Tibial nerve (tissue), 4 donors: ENCODE results near the gene FTCD. TPM values are rescaled to one million over a fixed set of nuclear protein-coding genes. Genes with fewer than 3 reads are reported as not detected.
"Not testable (repeated sequence)": the region's sequence is repeated elsewhere in the genome, so short reads cannot be mapped to it uniquely, and the experiment has no call there.

ENCODE experiments used
- DNase-seq, 2 donors: peaks; one replicate each; pipeline ENCODE4 v3.0.0-alpha.2; 2019; ENCODE audit warnings: low spot score in 2 of 2
- H3K27ac ChIP-seq, 4 donors: fragments of 200-600 bp; sonication (generic) in 3 of 4; one replicate each; pipeline ENCODE4 v1.5.1; 2017 to 2019; ENCODE audit warnings: mild to moderate bottlenecking in 1 of 4
- H3K27me3 ChIP-seq, 2 donors: fragments of 200-600 bp; sonication (generic) in 1 of 2; one replicate each; pipeline versions ENCODE4 v1.5.1 to v1.6.0; 2017 to 2019
- H3K36me3 ChIP-seq, 3 donors: fragments of 200-600 bp; sonication (generic); one replicate each; pipeline ENCODE4 v1.5.1; 2018 to 2019
- H3K4me1 ChIP-seq, 4 donors: fragments of 200-600 bp; sonication (generic) in 3 of 4; one replicate each; pipeline ENCODE4 v1.5.1; 2017 to 2019
- H3K4me3 ChIP-seq, 4 donors: fragments of 200-600 bp; sonication (generic) in 3 of 4; one replicate each; pipeline ENCODE4 v1.5.1; 2017 to 2019; ENCODE audit warnings: mild to moderate bottlenecking in 1 of 4, moderate library complexity in 1 of 4
- H3K9me3 ChIP-seq, 4 donors: fragments of 200-600 bp; sonication (generic) in 3 of 4; one replicate each; pipeline ENCODE4 v1.5.1; 2017 to 2019
- CTCF ChIP-seq, 5 experiments: fragments of 200-600 bp in 3 of 5; fragments of 450-650 bp in 2 of 5; sonication (generic) in 3 of 5; IDR thresholded peaks; one replicate each; pipeline ENCODE4 v1.5.1; 2016 to 2019; ENCODE audit warnings: antibody characterized with exemption in 5 of 5, mild to moderate bottlenecking in 3 of 5, moderate library complexity in 2 of 5
- EP300 ChIP-seq, 2 donors: sonication (generic); formaldehyde crosslinking; IDR thresholded peaks; one replicate each; pipeline ENCODE4 v1.6.1; 2017; ENCODE audit warnings: antibody characterized with exemption in 2 of 2, mild to moderate bottlenecking in 1 of 2
- POLR2A ChIP-seq, 2 donors: fragments of 450-650 bp; IDR thresholded peaks; one replicate each; pipeline ENCODE4 v1.6.1; 2017; ENCODE audit warnings: antibody characterized with exemption in 2 of 2, mild to moderate bottlenecking in 2 of 2, moderate library complexity in 2 of 2
- WGBS, 2 donors: methylation state at CpG; one replicate each; pipeline ENCODE4 v1.1.5; 2018; 5-methylcytosine and 5-hydroxymethylcytosine counted together
- total RNA-seq, 4 donors: library from RNA; depleted of rRNA; stranded (reverse); fragments of >200 nt; gene quantifications; one replicate each; pipeline ENCODE4 v1.1.0, GENCODE V29; 2016

FTCD gene
- total RNA-seq, 4 donors from 2014 or later: 2.2 to 21.2 (median 2.5) TPM

- 82 to 90% methylated on average over 8 to 34 of the region's 51 CpGs for WGBS, 2 donors
Observed at GRCh38 chr21:46145159-46145839, 10.1 kb downstream of the FTCD start.

GRCh38 chr21:46144464-46145070 lies 10.8 kb downstream of the FTCD start:
- Histone ChIP-seq H3K27ac (no peak overlapping the region), H3K9me3 (no peaks in the 10 kb centered on the region), H3K27me3 (peaks cover 0 to 9% of the 10 kb centered on the region in 2 donors), H3K36me3 (no peaks in the 10 kb centered on the region), H3K4me3 (no peak overlapping the region), H3K4me1 (peaks cover 0 to 10% (median 0%) of the 10 kb centered on the region in 4 donors)
- WGBS, 2 donors: 28 to 42% methylated on average over 2 to 4 of the region's 4 CpGs
- DNase-seq: no peak
- TF ChIP-seq EP300 (IDR thresholded peaks at IDR 0.05) (no peak), POLR2A (IDR thresholded peaks at IDR 0.05) (no peak), CTCF (IDR thresholded peaks at IDR 0.05) (no peak)

More at GRCh38 chr21:46145159-46145839, 10.1 kb downstream of the FTCD start:
- H3K4me1 ChIP-seq: peaks cover 0 to 10% (median 0%) of the 10 kb centered on the region in 4 donors
- no peaks in the 10 kb centered on the region for H3K36me3 ChIP-seq
- H3K27ac ChIP-seq: no peak overlapping the region
- TF ChIP-seq EP300 (IDR thresholded peaks at IDR 0.05): no peak
- H3K9me3 ChIP-seq: no peaks in the 10 kb centered on the region
- peak in 1 of 2 donors; percentile 7 for DNase-seq
- H3K4me3 ChIP-seq: no peak overlapping the region
- H3K27me3 ChIP-seq: peaks cover 0 to 4% of the 10 kb centered on the region in 2 donors

- H3K27ac ChIP-seq: no peak overlapping the region
- TF ChIP-seq EP300 (IDR thresholded peaks at IDR 0.05): no peak
- no peak for TF ChIP-seq POLR2A (IDR thresholded peaks at IDR 0.05)
- TF ChIP-seq CTCF (IDR thresholded peaks at IDR 0.05): no peak
- 82 to 85% methylated on average over 19 to 21 of the region's 21 CpGs for WGBS, 2 donors
- H3K9me3 ChIP-seq: no peaks in the 10 kb centered on the region
- peak overlapping the region in 1 of 4 donors; percentile 10 for H3K4me3 ChIP-seq
- no peaks in the 10 kb centered on the region for H3K36me3 ChIP-seq
- peaks cover 0 to 10% (median 0%) of the 10 kb centered on the region in 4 donors for H3K4me1 ChIP-seq
- H3K27me3 ChIP-seq: peaks cover 0 to 13% of the 10 kb centered on the region in 2 donors
- no peak for DNase-seq
Observed at GRCh38 chr21:46142582-46143473, 12.6 kb downstream of the FTCD start.

GRCh38 chr21:46141767-46142581 lies 13.4 kb downstream of the FTCD start:
- 70 to 82% methylated on average over 45 of the region's 45 CpGs for WGBS, 2 donors
- Histone ChIP-seq H3K36me3 (no peaks in the 10 kb centered on the region), H3K4me1 (peaks cover 0 to 10% (median 0%) of the 10 kb centered on the region in 4 donors), H3K4me3 (peak overlapping the region in 1 of 4 donors; percentile 10), H3K27ac (no peak overlapping the region), H3K27me3 (peaks cover 0 to 13% of the 10 kb centered on the region in 2 donors), H3K9me3 (no peaks in the 10 kb centered on the region)
- TF ChIP-seq EP300 (IDR thresholded peaks at IDR 0.05): no peak
- no peak for TF ChIP-seq POLR2A (IDR thresholded peaks at IDR 0.05)
- TF ChIP-seq CTCF (IDR thresholded peaks at IDR 0.05): no peak
- no peak for DNase-seq

- 56 to 66% methylated on average over 29 of the region's 29 CpGs for WGBS, 2 donors
- H3K9me3 ChIP-seq, H3K36me3 ChIP-seq, H3K4me3 ChIP-seq, DNase-seq, H3K27ac ChIP-seq: not testable (repeated sequence)
- peaks cover 0 to 10% (median 0%) of the 10 kb centered on the region in 4 donors for H3K4me1 ChIP-seq
- peaks cover 0 to 13% of the 10 kb centered on the region in 2 donors for H3K27me3 ChIP-seq
Observed at GRCh38 chr21:46140352-46141003, 14.9 kb downstream of the FTCD start.
